Body of pancreas (tissue), 4 donors: Measurements from ENCODE around the gene AGPAT4.

Experiments
- CTCF ChIP-seq, 7 experiments: fragments of 450-650 bp in 4 of 7; fragments of 200-600 bp in 3 of 7; sonication (generic) in 3 of 7; IDR thresholded peaks; one replicate each; pipeline ENCODE4 v1.5.1; 2016 to 2019; ENCODE audit warnings: antibody characterized with exemption in 7 of 7
- POLR2A ChIP-seq, 3 donors: fragments of 450-650 bp; IDR thresholded peaks; one replicate each; pipeline ENCODE4 v1.6.1; 2016; ENCODE audit warnings: antibody characterized with exemption in 3 of 3, mild to moderate bottlenecking in 2 of 3

GRCh38 chr6:161082215-161082614 is 191.6 kb downstream of the AGPAT4 start:
- no peak for TF ChIP-seq POLR2A (IDR thresholded peaks at IDR 0.05)
- no peak for TF ChIP-seq CTCF (IDR thresholded peaks at IDR 0.05)
